Measurements from ENCODE around the gene MUC5AC. TPM values are rescaled to one million over a fixed set of nuclear protein-coding genes. Genes with fewer than 3 reads are reported as not detected.
"Not testable (repeated sequence)": the region's sequence is repeated elsewhere in the genome, so short reads cannot be mapped to it uniquely, and the experiment has no call there.

MUC5AC gene
- total and polyA plus RNA-seq, 11 donors: not detected

DNA sequence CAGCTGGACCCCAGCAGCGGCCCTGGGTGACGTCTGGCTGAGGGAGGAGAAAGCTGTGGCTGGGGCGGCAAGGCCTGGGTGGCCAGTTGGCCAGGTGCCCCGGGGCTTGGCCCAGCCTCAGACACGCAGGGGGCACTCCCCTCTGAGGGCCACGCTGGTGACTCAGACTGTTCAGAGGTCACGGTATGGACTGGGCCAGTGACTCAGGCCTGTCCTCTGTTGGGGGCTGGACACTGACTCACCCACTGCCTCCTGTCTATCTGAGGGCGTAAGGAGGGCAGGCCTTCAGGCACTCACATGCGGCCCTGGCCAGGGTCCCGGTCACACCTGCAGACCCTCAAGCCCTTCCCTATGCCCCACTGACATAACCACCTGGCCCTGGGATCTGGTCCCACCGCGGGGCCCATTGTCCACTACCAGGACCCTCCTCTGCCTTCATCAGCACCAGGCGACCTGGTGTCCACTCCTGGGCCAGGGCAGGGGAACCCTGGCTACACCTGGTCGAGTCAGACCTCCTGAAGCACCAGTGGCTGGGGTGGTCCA is 3.7 kb upstream of the MUC5AC start:
- TF ChIP-seq CTCF (IDR thresholded peaks at IDR 0.05): no peak
- TF ChIP-seq POLR2A (IDR thresholded peaks at IDR 0.05): no peak
- Histone ChIP-seq H3K27me3 (no peaks in the 10 kb centered on the region), H3K36me3 (no peaks in the 10 kb centered on the region), H3K9me3 (no peaks in the 10 kb centered on the region), H3K4me1 (peaks cover 0 to 9% (median 0%) of the 10 kb centered on the region in 12 donors), H3K4me3 (no peak overlapping the region), H3K27ac (peak overlapping the region in 1 of 12 donors; percentile 29)
- intact Hi-C loops (cut with DNase I): no loop called here
- DNase-seq: peak in 3 of 5 donors; percentile 17 to 74 (median 62)
- ATAC-seq: peak in 3 of 4 donors; percentile 47 to 85 (median 59)
- WGBS, 4 donors: 77 to 83% (median 80%) methylated on average over 7 to 14 of the region's 14 CpGs

GRCh38 chr11:1154656-1155055 is 3.1 kb upstream of the MUC5AC start:
- H3K36me3 ChIP-seq; H3K9me3 ChIP-seq; DNase-seq; intact Hi-C loops (cut with DNase I); H3K4me1 ChIP-seq; ATAC-seq; H3K27me3 ChIP-seq; H3K27ac ChIP-seq; H3K4me3 ChIP-seq: not testable (repeated sequence)
- 92 to 100% methylated on average over 1 to 3 of the region's 3 CpGs; no CpG with 5 or more reads in 2 of the 4 donors for WGBS, 4 donors

DNA sequence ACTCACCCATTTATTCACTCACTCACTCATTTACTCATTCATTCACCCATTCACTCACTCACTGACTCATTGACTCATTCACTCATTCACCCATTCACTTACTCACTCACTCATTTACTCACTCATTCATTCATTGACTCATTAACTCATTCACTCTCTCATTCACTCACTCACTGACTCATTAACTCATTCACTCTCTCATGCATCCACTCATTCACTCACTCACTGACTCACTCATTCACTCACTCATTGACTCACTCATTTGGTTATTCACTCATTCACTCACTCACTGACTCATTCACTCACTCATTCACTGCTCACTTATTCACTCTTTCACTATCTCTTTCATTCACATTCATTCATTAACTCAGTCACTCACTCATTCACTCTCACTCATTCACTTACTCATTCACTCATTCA is 2.5 kb upstream of the MUC5AC start:
- Histone ChIP-seq H3K9me3 (no peaks in the 10 kb centered on the region), H3K4me1 (peaks cover 0 to 9% (median 0%) of the 10 kb centered on the region in 12 donors), H3K36me3 (no peaks in the 10 kb centered on the region), H3K27me3 (no peaks in the 10 kb centered on the region), H3K27ac (no peak overlapping the region), H3K4me3 (no peak overlapping the region)
- ATAC-seq (no peak), DNase-seq (no peak)
- intact Hi-C loops (cut with DNase I): no loop called here
- TF ChIP-seq CTCF (IDR thresholded peaks at IDR 0.05): no peak
- TF ChIP-seq POLR2A (IDR thresholded peaks at IDR 0.05): no peak

- Histone ChIP-seq H3K36me3 (no peaks in the 10 kb centered on the region), H3K27ac (no peak overlapping the region), H3K4me3 (no peak overlapping the region), H3K4me1 (peaks cover 0 to 6% (median 0%) of the 10 kb centered on the region in 12 donors), H3K9me3 (no peaks in the 10 kb centered on the region), H3K27me3 (peaks cover 0 to 11% (median 0%) of the 10 kb centered on the region in 9 donors)
- no peak for TF ChIP-seq CTCF (IDR thresholded peaks at IDR 0.05)
- no peak for TF ChIP-seq POLR2A (IDR thresholded peaks at IDR 0.05)
- no peak for ATAC-seq
- 79 to 91% (median 81%) methylated on average over 7 of the region's 7 CpGs for WGBS, 4 donors
- intact Hi-C loops (cut with DNase I): no loop called here
- DNase-seq: peak in 1 of 5 donors; percentile 13
Observed at GRCh38 chr11:1156506-1157340, 1.0 kb upstream of the MUC5AC start.

Data from heart left ventricle (tissue), 16 donors.